GM18511 (cell line): ENCODE results near the gene PPP1R15B.

Experiments used
- ATAC-seq: cut with Tn5 transposase; IDR thresholded peaks from one replicate; pipeline ENCODE4 v1.9.1; 2021; ENCODE audit warnings: mild to moderate bottlenecking, moderate library complexity; ENCODE audit not compliant: unreplicated experiment

Gene PPP1R15B

GRCh38 chr1:204368996-204369726, 42.5 kb downstream of the PPP1R15B start:
- ATAC-seq = no peak

- ATAC-seq = no peak
These were observed 43.7 kb downstream of the PPP1R15B start for GRCh38 chr1:204367956-204368355.

- no peak for ATAC-seq
These were observed 44.3 kb downstream of the PPP1R15B start for GRCh38 chr1:204367193-204367858.

GRCh38 chr1:204366759-204367158, 44.9 kb downstream of the PPP1R15B start:
- ATAC-seq = no peak

- ATAC-seq = peak; percentile 68
These were observed 48.1 kb downstream of the PPP1R15B start for GRCh38 chr1:204363335-204364114.

GRCh38 chr1:204362984-204363334, 48.7 kb downstream of the PPP1R15B start:
- no peak for ATAC-seq

GRCh38 chr1:204361781-204362180, 49.8 kb downstream of the PPP1R15B start:
- ATAC-seq = no peak

GRCh38 chr1:204361341-204361771, 50.3 kb downstream of the PPP1R15B start:
- no peak for ATAC-seq

GRCh38 chr1:204360314-204360713, 51.3 kb downstream of the PPP1R15B start:
- ATAC-seq = no peak

GRCh38 chr1:204359474-204360255, 52.0 kb downstream of the PPP1R15B start, which contains the start of gene PLEKHA6:
PLEKHA6 (minus strand) TSS chr1:204359929; CDS start chr1:204273727, 86,202 bp downstream.
- no peak for ATAC-seq

GRCh38 chr1:204359131-204359473, 52.5 kb downstream of the PPP1R15B start:
- ATAC-seq = no peak

- no peak for ATAC-seq
These were observed 53.0 kb downstream of the PPP1R15B start for GRCh38 chr1:204358605-204359004.

- ATAC-seq = no peak
These were observed 53.8 kb downstream of the PPP1R15B start for GRCh38 chr1:204357551-204358490.

GRCh38 chr1:204356997-204357396, 54.6 kb downstream of the PPP1R15B start:
- ATAC-seq = no peak

- no peak for ATAC-seq
These were observed 55.7 kb downstream of the PPP1R15B start for GRCh38 chr1:204355913-204356312.

- ATAC-seq = no peak
These were observed 57.0 kb downstream of the PPP1R15B start for GRCh38 chr1:204354579-204354978.
